Fibroblast of skin of abdomen (primary cell): ENCODE data around the gene TPRN. TPM values are rescaled to one million over a fixed set of nuclear protein-coding genes. Genes with fewer than 3 reads are reported as not detected.
"Not testable (repeated sequence)": the region's sequence is repeated elsewhere in the genome, so short reads cannot be mapped to it uniquely, and the experiment has no call there.

Source experiments
- DNase-seq: peaks from one replicate; pipeline ENCODE4 v3.0.0-alpha.2; 2013
- polyA plus RNA-seq, 2 experiments: library from polyadenylated mRNA; unstranded; fragments of 120-200 nt; gene quantifications; one replicate each; pipeline ENCODE4 v1.2.1, GENCODE V29; 2013; ENCODE audit not compliant: insufficient read length in 2 of 2

The TPRN gene
- 9.8 TPM for polyA plus RNA-seq (2013, experiment 1 of 2; ENCODE audit: insufficient read length)
- 13.3 TPM for polyA plus RNA-seq (2013, experiment 2 of 2; ENCODE audit: insufficient read length)

GRCh38 chr9:137200311-137201204, at the start of gene TPRN:
Gene TPRN (minus strand): TSS chr9:137200741. CDS start chr9:137200711, 30 bp downstream.
- DNase-seq: peak; percentile 99

GRCh38 chr9:137247916-137248175, 47.3 kb upstream of the TPRN start:
- DNase-seq: no peak

GRCh38 chr9:137247135-137247915, 46.8 kb upstream of the TPRN start:
- DNase-seq: no peak

- no peak for DNase-seq
Measured at GRCh38 chr9:137245450-137246421, 45.2 kb upstream of the TPRN start.

GRCh38 chr9:137244486-137245449, 44.2 kb upstream of the TPRN start:
- no peak for DNase-seq

GRCh38 chr9:137243626-137244485, 43.3 kb upstream of the TPRN start:
- DNase-seq: no peak

GRCh38 chr9:137243266-137243625, 42.7 kb upstream of the TPRN start:
- DNase-seq: not testable (repeated sequence)

GRCh38 chr9:137242269-137243203, 42.0 kb upstream of the TPRN start:
- no peak for DNase-seq

GRCh38 chr9:137241490-137242268, 41.1 kb upstream of the TPRN start:
- DNase-seq: peak; percentile 48

GRCh38 chr9:137240841-137241489, 40.4 kb upstream of the TPRN start, which contains the start of gene TUBB4B:
Gene TUBB4B (plus strand): TSS chr9:137241287. CDS start chr9:137241361, 74 bp downstream.
- peak; percentile 100 for DNase-seq

- DNase-seq: peak; percentile 61
Measured at GRCh38 chr9:137240318-137240840, 39.8 kb upstream of the TPRN start.

- not testable (repeated sequence) for DNase-seq
Measured at GRCh38 chr9:137239541-137240200, 39.1 kb upstream of the TPRN start.

- no peak for DNase-seq
Measured at GRCh38 chr9:137237759-137238726, 37.5 kb upstream of the TPRN start.

GRCh38 chr9:137236936-137237421, 36.4 kb upstream of the TPRN start:
- no peak for DNase-seq

- DNase-seq: peak; percentile 72
Measured at GRCh38 chr9:137236238-137236935, 35.8 kb upstream of the TPRN start.
